Fibroblast of lung (primary cell): ENCODE data around the gene SNX18. TPM values are rescaled to one million over a fixed set of nuclear protein-coding genes. Genes with fewer than 3 reads are reported as not detected.
A peak's percentile ranks its signal among the peaks of the same experiment; 100 is the strongest.

Experiments used
- DNase-seq, 2 donors: peaks; one replicate each; pipeline versions ENCODE4 v3.0.0 to v3.0.0-alpha.2; 2010; ENCODE audit warnings: low read depth in 2 of 2
- H2AFZ ChIP-seq: 2 replicates; pipeline ENCODE4 v1.5.1; 2012; ENCODE audit warnings: low read length, control low read depth, inconsistent platforms
- H3K27ac ChIP-seq: 2 replicates; pipeline ENCODE4 v1.5.1; 2011; ENCODE audit warnings: low read length, control low read depth; ENCODE audit not compliant: insufficient read depth
- H3K27me3 ChIP-seq: 2 replicates; pipeline ENCODE4 v1.5.1; 2011; ENCODE audit warnings: mild to moderate bottlenecking, low read length; ENCODE audit not compliant: control insufficient read depth, insufficient read depth
- H3K36me3 ChIP-seq: 2 replicates; pipeline ENCODE4 v1.5.1; 2011; ENCODE audit warnings: low read length; ENCODE audit not compliant: control insufficient read depth, insufficient read depth
- H3K4me1 ChIP-seq: 2 replicates; pipeline ENCODE4 v1.5.1; 2011; ENCODE audit warnings: low read length; ENCODE audit not compliant: control insufficient read depth, insufficient read depth; ENCODE audit errors: extremely low read depth
- H3K4me2 ChIP-seq: 2 replicates; pipeline ENCODE4 v1.5.1; 2011; ENCODE audit warnings: low read length, control low read depth; ENCODE audit not compliant: insufficient read depth; ENCODE audit errors: extremely low read depth
- H3K4me3 ChIP-seq, 4 experiments: fragments of 200-600 bp in 1 of 4; sonication (generic) in 1 of 4; replicated peaks in 1 of 4; 2 replicates each; pipeline ENCODE4 v1.5.1; 2011 to 2016; ENCODE audit warnings: low read length in 4 of 4, low read depth in 3 of 4, mild to moderate bottlenecking in 3 of 4, control low read depth in 2 of 4, inconsistent platforms in 1 of 4, mixed read lengths in 1 of 4; ENCODE audit not compliant: insufficient read depth in 1 of 4; ENCODE audit errors: control extremely low read depth in 1 of 4
- H3K79me2 ChIP-seq: 2 replicates; pipeline ENCODE4 v1.5.1; 2012; ENCODE audit warnings: mild to moderate bottlenecking, low read length, inconsistent platforms; ENCODE audit not compliant: control insufficient read depth, insufficient read depth
- H3K9ac ChIP-seq: 2 replicates; pipeline ENCODE4 v1.5.1; 2011; ENCODE audit warnings: mild to moderate bottlenecking, low read length, control low read depth; ENCODE audit not compliant: insufficient read depth
- H3K9me3 ChIP-seq: 2 replicates; pipeline ENCODE4 v1.5.1; 2012; ENCODE audit warnings: low read depth, low read length; ENCODE audit not compliant: control insufficient read depth, insufficient read depth
- H4K20me1 ChIP-seq: 2 replicates; pipeline ENCODE4 v1.5.1; 2011; ENCODE audit warnings: low read length; ENCODE audit not compliant: control insufficient read depth, insufficient read depth; ENCODE audit errors: extremely low read depth
- EZH2 ChIP-seq: IDR thresholded peaks from 2 replicates; pipeline ENCODE4 v1.5.1; 2012; ENCODE audit warnings: low read length, control low read depth, mild to moderate bottlenecking; ENCODE audit errors: missing control alignments
- polyA plus RNA-seq, 2 donors: library from polyadenylated mRNA; depleted of rRNA in 1 of 2; stranded (reverse) in 1 of 2; unstranded in 1 of 2; fragments of >200 nt; gene quantifications; 2 replicates each; pipeline ENCODE4 v1.2.1, GENCODE V29; 2011 to 2012; ENCODE audit warnings: missing spikeins in 1 of 2
- total RNA-seq: library from RNA; depleted of rRNA; stranded (reverse); fragments of >200 nt; gene quantifications from 2 replicates; pipeline ENCODE4 v1.2.1, GENCODE V29; 2014
- TF ChIP-seq, protein P1 (sequence below), 2 donors: IDR thresholded peaks in 1 of 2; conservative IDR thresholded peaks in 1 of 2; 1 replicate in 1 of 2; 2 replicates in 1 of 2; pipeline ENCODE4 v1.5.1; 2011 to 2012; ENCODE audit warnings: low read length in 2 of 2, control low read depth in 1 of 2, inconsistent platforms in 1 of 2, low read depth in 1 of 2, mild to moderate bottlenecking in 1 of 2

Gene SNX18
- total and polyA plus RNA-seq, 2 donors (not counting 1 experiment from before 2014, with no cell fraction given), result 80.1 to 109 TPM

DNA sequence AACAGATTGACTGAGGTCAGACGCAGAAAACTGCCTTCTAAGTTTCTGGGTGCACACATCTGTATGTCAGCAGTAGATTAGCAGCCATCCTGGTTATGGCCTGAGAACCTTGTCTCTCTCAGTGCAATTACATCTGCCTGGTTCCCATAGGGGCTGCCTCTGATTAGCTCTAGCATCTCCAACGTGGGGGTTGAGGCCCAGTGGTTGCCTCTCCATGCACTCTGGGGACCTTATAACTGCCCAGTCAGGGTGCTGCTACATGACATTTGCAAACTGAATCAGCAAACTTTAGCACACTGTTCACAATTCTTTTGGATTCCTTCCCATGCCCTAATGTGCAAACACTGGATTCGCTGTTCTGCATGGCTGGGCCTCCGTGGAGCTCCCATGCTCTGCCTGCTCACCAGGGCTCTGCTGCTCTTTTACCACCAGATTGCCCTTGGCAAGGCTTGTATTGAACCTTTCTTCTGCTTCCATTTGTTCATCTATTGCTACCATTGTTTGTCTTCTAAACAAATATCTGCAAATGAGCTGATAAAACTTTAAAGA, 36.2 kb downstream of the SNX18 start:
- H3K4me1 ChIP-seq, result no peaks in the 10 kb centered on the region
- no peaks in the 10 kb centered on the region for H3K9me3 ChIP-seq
- no peaks in the 10 kb centered on the region for H3K79me2 ChIP-seq
- H3K9ac ChIP-seq, result no peak overlapping the region
- no peak overlapping the region for H3K27ac ChIP-seq
- no peak overlapping the region for H3K4me3 ChIP-seq
- no peak overlapping the region for H3K4me2 ChIP-seq
- TF ChIP-seq, protein P1, sequence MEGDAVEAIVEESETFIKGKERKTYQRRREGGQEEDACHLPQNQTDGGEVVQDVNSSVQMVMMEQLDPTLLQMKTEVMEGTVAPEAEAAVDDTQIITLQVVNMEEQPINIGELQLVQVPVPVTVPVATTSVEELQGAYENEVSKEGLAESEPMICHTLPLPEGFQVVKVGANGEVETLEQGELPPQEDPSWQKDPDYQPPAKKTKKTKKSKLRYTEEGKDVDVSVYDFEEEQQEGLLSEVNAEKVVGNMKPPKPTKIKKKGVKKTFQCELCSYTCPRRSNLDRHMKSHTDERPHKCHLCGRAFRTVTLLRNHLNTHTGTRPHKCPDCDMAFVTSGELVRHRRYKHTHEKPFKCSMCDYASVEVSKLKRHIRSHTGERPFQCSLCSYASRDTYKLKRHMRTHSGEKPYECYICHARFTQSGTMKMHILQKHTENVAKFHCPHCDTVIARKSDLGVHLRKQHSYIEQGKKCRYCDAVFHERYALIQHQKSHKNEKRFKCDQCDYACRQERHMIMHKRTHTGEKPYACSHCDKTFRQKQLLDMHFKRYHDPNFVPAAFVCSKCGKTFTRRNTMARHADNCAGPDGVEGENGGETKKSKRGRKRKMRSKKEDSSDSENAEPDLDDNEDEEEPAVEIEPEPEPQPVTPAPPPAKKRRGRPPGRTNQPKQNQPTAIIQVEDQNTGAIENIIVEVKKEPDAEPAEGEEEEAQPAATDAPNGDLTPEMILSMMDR (conservative IDR thresholded peaks at IDR 0.05 in 1 of 2, IDR thresholded peaks at IDR 0.05 in 1 of 2; ENCODE audit: low read depth in 1 of 2, low read length in 2 of 2), result no peak
- TF ChIP-seq EZH2, result no peak
- H3K36me3 ChIP-seq, result peaks cover 3% of the 10 kb centered on the region
- H4K20me1 ChIP-seq, result no peaks in the 10 kb centered on the region
- H2AFZ ChIP-seq, result no peak overlapping the region
- no peak for DNase-seq
- no peaks in the 10 kb centered on the region for H3K27me3 ChIP-seq

DNA sequence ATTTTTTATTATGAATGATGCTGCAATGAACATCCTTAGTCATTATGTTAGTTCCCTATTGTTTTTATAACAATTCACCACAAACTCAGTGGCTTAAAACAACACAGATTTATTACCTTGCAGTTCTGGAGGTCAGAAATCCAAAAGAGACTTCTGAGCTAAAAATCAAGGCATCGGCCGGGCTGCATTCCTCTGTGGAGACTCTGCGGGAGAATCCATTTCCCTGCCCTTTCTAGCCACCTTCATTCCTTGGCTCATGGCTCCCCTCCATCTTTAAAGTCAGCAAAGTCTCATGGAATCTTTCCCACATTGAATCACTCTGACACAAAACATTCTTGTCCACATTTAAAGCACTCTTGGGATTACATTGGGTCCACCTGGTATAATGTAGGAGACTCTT, 38.6 kb downstream of the SNX18 start:
- H3K9me3 ChIP-seq, result no peaks in the 10 kb centered on the region
- H3K27me3 ChIP-seq, result no peaks in the 10 kb centered on the region
- no peak overlapping the region for H3K9ac ChIP-seq
- no peak overlapping the region for H3K27ac ChIP-seq
- H2AFZ ChIP-seq, result no peak overlapping the region
- H3K4me1 ChIP-seq, result no peaks in the 10 kb centered on the region
- H3K4me3 ChIP-seq, result no peak overlapping the region
- H3K4me2 ChIP-seq, result no peak overlapping the region
- DNase-seq, result peak in 1 of 2 donors; percentile 73
- no peaks in the 10 kb centered on the region for H3K36me3 ChIP-seq
- no peak for TF ChIP-seq EZH2
- TF ChIP-seq, protein P1 (conservative IDR thresholded peaks at IDR 0.05 in 1 of 2, IDR thresholded peaks at IDR 0.05 in 1 of 2; ENCODE audit: low read depth in 1 of 2, low read length in 2 of 2), result no peak
- no peaks in the 10 kb centered on the region for H3K79me2 ChIP-seq
- no peaks in the 10 kb centered on the region for H4K20me1 ChIP-seq

GRCh38 chr5:54558362-54558761, 40.8 kb downstream of the SNX18 start:
- Histone ChIP-seq H3K9ac (no peak overlapping the region), H4K20me1 (no peaks in the 10 kb centered on the region), H3K36me3 (no peaks in the 10 kb centered on the region), H3K4me2 (no peak overlapping the region), H3K27me3 (no peaks in the 10 kb centered on the region), H3K27ac (no peak overlapping the region), H2AFZ (no peak overlapping the region), H3K9me3 (no peaks in the 10 kb centered on the region), H3K4me1 (peaks cover 2% of the 10 kb centered on the region), H3K79me2 (no peaks in the 10 kb centered on the region), H3K4me3 (no peak overlapping the region)
- peak in 1 of 2 donors; percentile 22 for DNase-seq
- TF ChIP-seq, protein P1 (conservative IDR thresholded peaks at IDR 0.05 in 1 of 2, IDR thresholded peaks at IDR 0.05 in 1 of 2; ENCODE audit: low read depth in 1 of 2, low read length in 2 of 2), result no peak
- TF ChIP-seq EZH2, result no peak
